ENCODE results near the gene ST3GAL2.
"Not testable (repeated sequence)": the region's sequence is repeated elsewhere in the genome, so short reads cannot be mapped to it uniquely, and the experiment has no call there.

Gene ST3GAL2

DNA sequence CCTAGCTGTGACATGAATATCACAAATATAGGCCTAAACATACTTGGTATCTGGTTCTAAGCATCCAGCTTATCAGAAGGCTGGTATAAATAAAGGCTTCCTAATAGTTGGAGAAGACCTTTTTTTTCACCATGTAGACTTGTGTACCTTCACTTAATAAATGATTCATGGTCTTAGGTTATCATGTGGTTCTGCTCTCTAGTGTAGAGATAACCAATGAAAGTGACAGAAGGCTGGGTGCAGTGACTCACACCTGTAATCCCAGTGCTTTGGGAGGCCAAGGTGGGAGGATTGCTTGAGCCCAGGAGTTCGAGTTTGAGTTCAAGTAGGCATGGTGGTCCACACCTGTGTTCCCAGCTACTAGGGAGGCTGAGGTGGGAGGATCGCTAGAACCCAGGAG is 89.1 kb downstream of the ST3GAL2 start:
- no peak for DNase-seq

DNA sequence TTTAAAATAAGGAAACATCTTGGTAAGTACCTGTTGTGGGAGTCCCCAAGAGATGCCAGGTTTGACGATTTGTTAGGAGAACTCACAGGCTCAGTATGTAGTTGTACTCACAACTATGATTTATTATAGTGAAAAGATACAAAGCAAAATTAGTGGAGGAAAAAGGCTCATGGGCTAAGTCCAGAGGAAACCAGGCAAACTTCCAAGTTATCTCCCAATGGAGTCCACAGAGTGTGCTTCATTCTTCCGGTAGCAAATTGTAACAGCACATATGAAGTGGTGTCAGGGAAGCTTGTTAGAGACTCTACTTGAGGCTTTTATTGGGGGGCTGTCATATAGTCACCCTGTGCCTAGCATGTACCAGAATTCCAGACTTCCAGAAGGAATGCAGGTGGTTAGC is 89.9 kb downstream of the ST3GAL2 start:
- DNase-seq, result no peak

- DNase-seq, result no peak
Observed at GRCh38 chr16:70345840-70346239, 93.1 kb downstream of the ST3GAL2 start.

DNA sequence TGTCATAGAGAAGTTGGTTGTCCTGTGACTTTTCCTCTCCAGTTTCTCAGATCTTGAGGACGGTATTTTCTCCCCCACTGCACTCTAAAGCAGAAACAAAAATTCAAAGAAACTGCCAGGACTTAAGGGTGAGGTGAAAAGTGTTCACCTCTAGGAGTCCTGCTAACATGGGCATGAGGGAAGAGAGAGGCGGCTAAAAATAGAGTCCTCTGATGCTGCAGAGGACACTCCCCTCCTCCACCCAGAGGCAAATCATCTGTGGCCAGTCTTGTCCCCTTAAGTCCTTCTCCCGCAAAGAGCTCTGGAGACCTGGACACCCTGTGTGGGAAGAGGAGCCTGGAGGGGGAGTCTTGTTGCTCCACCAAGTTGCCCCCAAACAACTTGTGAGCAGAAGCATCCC is 96.9 kb downstream of the ST3GAL2 start:
- DNase-seq, result no peak

DNA sequence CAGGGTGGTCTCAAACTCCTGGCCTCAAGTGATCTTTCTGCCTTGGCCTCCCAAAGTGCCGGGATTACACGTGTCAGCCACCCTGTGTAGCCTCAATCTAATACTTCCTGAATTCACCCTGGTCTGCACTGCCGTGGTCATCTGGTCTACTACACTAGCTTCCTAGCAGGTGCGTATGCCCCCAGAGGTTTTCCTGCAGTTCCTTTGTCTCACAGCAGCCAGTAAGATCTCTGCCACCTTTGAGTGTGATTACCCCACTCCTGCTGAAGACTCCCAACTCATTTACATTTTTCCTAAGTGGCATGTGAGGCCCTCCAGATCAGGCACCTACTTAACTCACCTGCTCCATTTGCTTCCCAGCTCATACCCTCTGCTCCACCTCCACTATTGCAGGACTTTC is 97.3 kb downstream of the ST3GAL2 start:
- DNase-seq, result no peak

- DNase-seq, result no peak
Observed at GRCh38 chr16:70337814-70338213, 101.1 kb downstream of the ST3GAL2 start.

GRCh38 chr16:70332728-70333127 is 106.2 kb downstream of the ST3GAL2 start:
- DNase-seq, result not testable (repeated sequence)

- peak in 17 of 58 donors; percentile 1 to 34 (median 7) for DNase-seq
Observed at GRCh38 chr16:70331588-70332358, 107.1 kb downstream of the ST3GAL2 start.

DNA sequence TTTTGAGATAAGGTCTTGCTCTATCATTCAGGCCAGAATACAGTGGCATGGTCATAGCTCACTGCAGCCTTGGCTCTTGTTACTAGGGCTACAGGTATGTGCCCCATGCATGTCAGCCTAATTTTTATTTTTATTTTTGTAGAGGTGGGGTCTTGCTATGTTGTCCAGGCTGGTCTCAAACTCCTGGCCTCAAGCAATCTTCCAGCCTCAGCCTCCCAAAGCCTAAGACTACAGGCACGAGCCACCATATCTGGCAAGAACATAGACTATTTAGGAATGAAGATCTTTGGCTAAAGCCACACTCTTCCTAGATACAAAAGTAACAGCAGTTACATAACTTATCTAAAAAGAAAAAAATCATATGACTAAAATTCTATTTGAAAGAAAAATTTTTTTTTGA is 107.8 kb downstream of the ST3GAL2 start:
- no peak for DNase-seq

Measured in anterior cingulate cortex (tissue), 58 donors.